Activated CD4-positive, alpha-beta T cell treated with anti-CD3 and anti-CD28 coated beads, Interleukin-10, Interleukin-2, amounts not matched to agents 100 ng/mL and 50 ng/mL, durations not matched to agents 16 hours and 8 hours (primary cell): ENCODE measurements around the gene TFIP11.

Source experiments
- DNase-seq: peaks from one replicate; pipeline ENCODE4 v3.0.0-alpha.2; 2020

The TFIP11 gene

GRCh38 chr22:26445577-26446275 lies 66.5 kb downstream of the TFIP11 start:
- no peak for DNase-seq

- DNase-seq = no peak
Measured at GRCh38 chr22:26444777-26445176, 67.5 kb downstream of the TFIP11 start.

GRCh38 chr22:26443901-26444690 lies 68.2 kb downstream of the TFIP11 start:
- no peak for DNase-seq

GRCh38 chr22:26442086-26442756 lies 70.1 kb downstream of the TFIP11 start:
- DNase-seq = no peak
